Stimulated activated CD8-positive, alpha-beta memory T cell treated with anti-CD3 and anti-CD28 coated beads, Interleukin-2, amount 100 ng/mL, for 48 hours (primary cell): ENCODE data around the gene TMEM126B.
A peak's percentile ranks its signal among the peaks of the same experiment; 100 is the strongest.

ENCODE experiments used
- DNase-seq, 2 donors: peaks; one replicate each; pipeline ENCODE4 v3.0.0-alpha.2; 2020; ENCODE audit warnings: low read depth in 2 of 2

The TMEM126B gene

GRCh38 chr11:85682330-85683305, 54.2 kb downstream of the TMEM126B start:
- peak; percentile 61 to 68 for DNase-seq

GRCh38 chr11:85685125-85685819, 56.9 kb downstream of the TMEM126B start:
- no peak for DNase-seq

- no peak for DNase-seq
These were observed 57.5 kb downstream of the TMEM126B start, which contains the start of gene CCDC89 for GRCh38 chr11:85685820-85686459. Gene CCDC89, minus strand, starts transcription at chr11:85686195. Its CDS starts 65 bp downstream, at chr11:85686130.
